Iris pigment epithelial cell (primary cell): Measurements from ENCODE around the gene CABS1.

ENCODE experiments used
- DNase-seq: peaks from one replicate; pipeline ENCODE4 v3.0.0-alpha.2; 2011; ENCODE audit warnings: low read depth

CABS1 gene

GRCh38 chr4:70382691-70383181 is 48.0 kb downstream of the CABS1 start, which contains the start of gene SMR3B:
TSS of gene SMR3B (plus strand) at chr4:70383131. CDS start at chr4:70384511, 1,380 bp downstream.
- DNase-seq, result no peak
